Measurements from ENCODE around the gene GTF2IRD1. TPM values are rescaled to one million over a fixed set of nuclear protein-coding genes. Genes with fewer than 3 reads are reported as not detected.
"Not testable (repeated sequence)": the region's sequence is repeated elsewhere in the genome, so short reads cannot be mapped to it uniquely, and the experiment has no call there.

GTF2IRD1 gene
- total RNA-seq, 1 donor from 2014 or later: 21.7 TPM

GRCh38 chr7:74481458-74482196 is 27.9 kb downstream of the GTF2IRD1 start:
- DNase-seq (no peak), ATAC-seq (ENCODE audit: poor library complexity) (no peak)
- intact Hi-C loops (cut with DNase I): no loop called here

DNA sequence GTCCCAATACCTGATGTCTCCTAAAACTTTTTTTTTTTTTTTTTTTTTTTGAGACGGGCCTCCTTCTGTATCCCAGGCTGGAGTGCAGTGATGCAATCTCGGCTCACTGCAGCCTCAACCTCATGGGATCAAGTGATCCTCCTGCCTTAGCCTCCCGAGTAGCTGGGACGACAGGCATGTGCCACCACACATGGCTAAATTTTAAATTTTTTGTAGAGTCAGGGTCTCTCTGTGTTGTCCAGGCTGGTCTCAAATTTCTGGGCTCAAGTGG is 28.4 kb downstream of the GTF2IRD1 start:
- DNase-seq: no peak
- intact Hi-C loops (cut with DNase I): no loop called here

GRCh38 chr7:74482629-74483401 is 29.1 kb downstream of the GTF2IRD1 start:
- intact Hi-C loops (cut with DNase I): no loop called here
- DNase-seq (no peak), ATAC-seq (ENCODE audit: poor library complexity) (no peak)

More for the DNA sequence above, 28.4 kb downstream of the GTF2IRD1 start:
- ATAC-seq (ENCODE audit: poor library complexity): no peak

DNA sequence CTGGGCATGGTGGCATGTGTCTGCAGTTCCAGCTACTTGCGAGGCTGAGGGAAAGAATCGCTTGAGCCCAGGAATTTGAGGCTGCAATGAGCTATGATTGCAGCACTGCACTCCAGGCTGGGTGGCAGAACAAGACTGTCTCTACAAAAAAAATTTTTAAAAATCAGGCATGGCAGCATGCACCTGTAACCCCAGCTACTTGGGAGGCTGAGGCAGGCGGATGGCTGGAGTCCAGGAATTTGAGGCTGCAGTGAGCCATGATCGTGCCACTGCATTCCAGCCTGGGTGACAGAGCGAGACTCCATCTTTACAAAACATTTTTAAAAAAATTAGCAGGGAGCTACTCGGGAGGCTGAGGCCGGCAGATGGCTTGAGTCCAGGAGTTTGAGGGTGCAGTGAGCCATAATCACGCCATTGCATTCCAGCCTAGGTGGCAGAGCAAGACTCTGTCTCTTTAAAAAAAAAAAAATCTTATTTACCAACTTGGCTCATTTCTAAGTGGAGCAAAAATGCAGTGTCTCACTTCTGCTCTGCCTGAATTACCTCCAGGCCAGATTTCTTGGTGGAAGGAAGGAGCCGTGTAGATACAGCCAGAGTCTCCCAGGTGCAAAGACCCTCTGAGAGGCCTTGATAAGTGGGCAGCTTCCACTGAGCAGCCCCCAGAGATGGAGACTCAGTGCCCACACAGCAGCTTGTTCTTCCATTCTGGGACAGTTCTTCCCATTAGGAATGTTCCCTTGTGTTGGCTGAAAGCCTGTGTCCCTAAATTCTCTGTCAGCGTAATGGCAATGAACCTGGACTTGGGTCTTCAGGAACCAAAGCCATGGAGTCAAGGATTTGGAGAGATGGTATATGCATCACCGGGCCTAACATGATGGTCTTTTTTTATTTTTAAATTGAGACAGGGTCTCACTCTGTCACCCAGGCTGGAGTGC is 30.0 kb downstream of the GTF2IRD1 start:
- intact Hi-C loops (cut with DNase I): no loop called here
- ATAC-seq (ENCODE audit: poor library complexity): no peak
- DNase-seq: no peak

- DNase-seq (no peak), ATAC-seq (ENCODE audit: poor library complexity) (no peak)
- intact Hi-C loops (cut with DNase I): no loop called here
Observed at GRCh38 chr7:74485611-74486010, 31.9 kb downstream of the GTF2IRD1 start.

DNA sequence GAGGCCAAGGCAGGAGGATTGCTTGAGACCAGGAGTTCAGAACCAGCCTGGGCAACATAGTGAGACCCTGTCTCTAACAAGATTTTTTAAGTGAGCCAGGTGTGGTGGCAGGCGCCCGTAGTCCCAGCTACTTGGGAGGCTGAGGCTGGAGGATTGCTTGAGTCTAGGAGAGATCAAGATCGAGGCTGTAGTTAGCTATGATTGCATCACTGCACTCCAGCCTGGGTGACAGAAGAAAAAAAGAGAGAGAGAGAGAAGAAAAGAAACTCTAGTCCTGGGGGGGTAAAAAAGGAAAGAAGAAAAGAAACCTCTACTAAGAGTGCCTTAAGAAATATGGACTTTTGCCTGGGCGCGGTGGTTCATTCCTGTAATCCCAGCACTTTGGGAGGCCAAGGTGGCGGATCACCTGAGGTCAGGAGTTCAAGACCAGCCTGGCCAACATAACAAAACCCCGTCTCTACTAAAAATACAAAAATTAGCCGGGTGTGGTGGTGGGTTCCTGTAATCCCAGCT is 34.9 kb downstream of the GTF2IRD1 start:
- DNase-seq; intact Hi-C loops (cut with DNase I); ATAC-seq (ENCODE audit: poor library complexity): not testable (repeated sequence)

DNA sequence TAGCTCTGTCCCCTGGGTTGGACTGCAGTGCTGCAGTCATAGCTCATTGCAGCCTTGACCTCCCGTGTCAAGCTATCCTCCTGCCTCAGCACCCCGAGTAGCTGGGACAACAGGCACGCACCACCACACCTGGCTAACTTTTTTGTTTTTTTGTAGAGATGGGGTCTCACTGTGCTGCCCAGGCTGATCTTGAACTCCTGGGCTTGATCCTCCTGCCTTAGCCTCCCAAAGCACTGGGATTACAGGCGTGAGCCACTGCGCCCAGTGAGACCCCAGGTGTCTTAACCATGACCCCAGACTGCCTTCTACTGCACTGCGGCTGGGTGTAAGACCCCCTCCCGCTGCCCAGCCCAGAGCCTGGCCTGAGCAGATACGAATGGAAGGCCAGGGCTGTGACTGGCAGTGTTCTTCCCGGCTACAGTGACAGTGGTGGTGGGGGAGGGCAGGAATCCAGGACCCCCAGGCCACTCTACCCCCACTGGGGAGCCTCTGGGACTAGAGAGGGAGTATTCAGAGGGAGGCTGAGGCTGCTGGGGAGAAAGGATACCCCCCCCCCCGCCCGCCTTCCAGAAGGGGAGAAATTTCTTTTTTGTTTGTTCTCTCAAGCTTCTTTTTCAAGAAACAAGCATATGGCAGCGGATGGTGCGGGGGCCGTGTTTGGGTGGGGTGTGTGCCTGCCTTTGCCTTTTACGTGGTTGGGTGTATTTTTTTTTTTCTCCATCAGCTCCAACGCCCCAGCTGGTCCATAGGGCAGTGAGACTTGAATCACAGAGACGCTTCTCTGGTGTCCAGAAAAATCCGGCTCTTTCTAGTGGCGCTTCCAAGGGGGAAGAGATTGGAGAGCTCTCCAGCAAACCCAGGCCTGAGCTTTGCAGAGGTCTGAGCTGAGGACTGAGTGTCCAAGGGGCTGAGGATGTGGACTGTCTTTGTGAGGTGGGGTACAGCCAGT is 36.6 kb downstream of the GTF2IRD1 start:
- intact Hi-C loops (cut with DNase I): no loop called here
- ATAC-seq (ENCODE audit: poor library complexity) (no peak), DNase-seq (no peak)

GRCh38 chr7:74491490-74491889 is 37.8 kb downstream of the GTF2IRD1 start:
- intact Hi-C loops (cut with DNase I); DNase-seq; ATAC-seq (ENCODE audit: poor library complexity): not testable (repeated sequence)

DNA sequence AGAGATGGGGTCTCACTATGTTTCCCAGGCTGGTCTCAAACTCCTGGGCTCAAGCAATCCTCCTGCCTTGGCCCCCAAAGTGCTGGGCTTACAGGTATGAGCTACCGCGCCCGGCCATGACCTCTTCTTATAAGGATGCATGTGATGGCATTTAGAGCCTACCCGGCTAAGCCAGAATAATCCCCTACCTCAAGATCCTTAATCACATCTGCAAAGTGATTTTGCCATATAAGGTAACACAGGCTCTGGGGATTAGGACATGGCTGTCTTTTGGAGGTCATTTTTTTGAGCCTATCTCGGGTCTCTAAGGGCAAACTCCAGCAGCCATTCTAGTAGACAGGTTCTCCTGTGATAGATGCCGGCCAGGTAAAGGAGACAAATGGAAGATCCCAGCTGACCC is 39.6 kb downstream of the GTF2IRD1 start:
- intact Hi-C loops (cut with DNase I): no loop called here
- ATAC-seq (ENCODE audit: poor library complexity) (no peak), DNase-seq (no peak)

- DNase-seq: no peak
- no peak for ATAC-seq (ENCODE audit: poor library complexity)
- intact Hi-C loops (cut with DNase I): no loop called here
Observed at GRCh38 chr7:74494076-74494548, 40.4 kb downstream of the GTF2IRD1 start.

DNA sequence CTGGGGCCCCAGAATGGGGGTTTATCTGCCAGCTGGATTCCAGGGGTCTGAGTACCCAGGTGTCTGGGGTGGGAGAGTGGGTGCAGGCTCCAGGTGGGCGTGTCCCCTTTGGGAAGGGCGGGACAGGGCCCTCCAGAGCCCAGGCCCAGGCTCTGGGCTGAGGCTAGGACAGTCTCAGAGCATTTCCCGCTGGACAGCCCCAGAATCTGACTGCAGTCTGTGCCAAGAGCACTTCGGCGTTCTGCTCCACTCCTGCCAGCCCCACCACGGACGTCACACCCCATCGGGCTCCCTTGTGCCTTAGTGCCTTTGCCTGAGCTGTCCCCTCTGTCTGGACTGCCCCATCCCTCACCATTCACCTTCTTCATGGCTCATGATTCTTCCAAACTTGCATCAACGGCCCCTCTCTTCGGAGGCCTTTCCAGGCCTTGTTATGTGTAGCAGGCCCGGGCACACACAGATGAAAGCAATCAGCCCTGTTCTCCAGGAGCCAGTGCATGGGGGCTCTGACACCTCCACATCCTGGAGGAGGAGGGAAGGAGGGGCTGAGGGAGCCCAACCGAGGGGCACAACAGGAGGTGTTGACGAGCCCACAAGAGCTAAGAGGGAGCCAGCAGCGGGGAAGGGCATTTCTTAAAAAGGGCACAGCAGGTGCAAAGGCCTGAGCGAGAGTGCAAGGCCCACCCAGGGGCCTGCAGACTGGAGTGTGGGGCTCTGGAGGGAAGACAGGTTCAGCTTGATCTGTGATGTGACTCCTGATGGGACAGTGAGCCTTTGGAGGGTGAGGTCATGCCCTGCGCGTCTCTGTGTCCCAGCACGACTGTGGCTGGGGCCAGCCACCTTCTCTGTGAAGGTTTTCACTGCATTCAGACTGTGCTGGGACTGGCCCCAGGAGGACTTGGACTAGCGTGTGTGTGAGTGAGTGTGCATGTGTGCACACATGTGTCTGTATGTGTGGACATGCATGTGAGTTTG is 41.7 kb downstream of the GTF2IRD1 start:
- DNase-seq (peak; percentile 68), ATAC-seq (ENCODE audit: poor library complexity) (peak; percentile 59)
- intact Hi-C loops (cut with DNase I): no loop called here

GRCh38 chr7:74496272-74496671 is 42.6 kb downstream of the GTF2IRD1 start:
- DNase-seq (no peak), ATAC-seq (ENCODE audit: poor library complexity) (no peak)
- intact Hi-C loops (cut with DNase I): no loop called here

GRCh38 chr7:74496773-74497172 is 43.1 kb downstream of the GTF2IRD1 start:
- intact Hi-C loops (cut with DNase I); ATAC-seq (ENCODE audit: poor library complexity); DNase-seq: not testable (repeated sequence)

- intact Hi-C loops (cut with DNase I): no loop called here
- ATAC-seq (ENCODE audit: poor library complexity): no peak
Observed at GRCh38 chr7:74498354-74498753, 44.6 kb downstream of the GTF2IRD1 start.

DNA sequence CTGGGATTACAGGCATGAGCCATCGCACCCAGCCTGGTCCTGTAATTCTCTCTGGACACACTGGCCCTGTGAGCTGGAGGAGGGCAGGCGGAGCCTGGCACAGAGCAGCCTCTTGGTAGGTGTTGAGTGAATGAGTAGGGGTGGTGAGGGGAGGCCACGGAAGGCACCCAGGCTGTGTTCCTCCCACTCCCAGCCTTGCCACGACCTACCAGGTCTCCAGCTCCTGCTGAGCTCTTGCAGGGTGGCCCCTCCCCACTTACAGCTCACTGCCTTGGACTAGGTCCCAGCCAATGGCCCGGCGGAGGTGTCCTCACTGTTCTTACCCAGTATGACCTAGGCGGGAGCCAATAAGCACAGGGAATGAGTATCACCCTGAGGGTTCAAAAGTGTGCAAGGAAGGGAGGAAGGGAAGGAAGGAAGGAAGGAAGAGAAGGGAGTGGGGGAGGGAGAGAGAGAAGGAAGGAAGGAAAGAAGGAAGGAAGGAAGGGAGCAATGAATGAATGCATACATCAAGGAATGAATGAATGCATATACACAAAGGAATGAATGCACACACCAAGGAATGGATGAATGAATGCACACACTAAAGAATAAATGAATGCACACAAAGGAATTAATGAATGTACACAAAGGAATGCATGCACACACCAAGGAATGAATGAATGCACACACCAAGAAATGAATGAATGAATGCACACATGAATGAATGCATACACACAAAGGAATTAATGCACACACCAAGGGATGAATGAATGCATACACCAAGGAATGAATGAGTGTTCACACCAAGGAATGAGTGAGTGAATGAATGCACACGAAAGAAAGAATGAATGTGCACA is 45.5 kb downstream of the GTF2IRD1 start:
- ATAC-seq (ENCODE audit: poor library complexity) (peak; percentile 67), DNase-seq (peak; percentile 74)
- intact Hi-C loops (cut with DNase I): no loop called here

More at GRCh38 chr7:74498354-74498753, 44.6 kb downstream of the GTF2IRD1 start:
- DNase-seq: no peak

DNA sequence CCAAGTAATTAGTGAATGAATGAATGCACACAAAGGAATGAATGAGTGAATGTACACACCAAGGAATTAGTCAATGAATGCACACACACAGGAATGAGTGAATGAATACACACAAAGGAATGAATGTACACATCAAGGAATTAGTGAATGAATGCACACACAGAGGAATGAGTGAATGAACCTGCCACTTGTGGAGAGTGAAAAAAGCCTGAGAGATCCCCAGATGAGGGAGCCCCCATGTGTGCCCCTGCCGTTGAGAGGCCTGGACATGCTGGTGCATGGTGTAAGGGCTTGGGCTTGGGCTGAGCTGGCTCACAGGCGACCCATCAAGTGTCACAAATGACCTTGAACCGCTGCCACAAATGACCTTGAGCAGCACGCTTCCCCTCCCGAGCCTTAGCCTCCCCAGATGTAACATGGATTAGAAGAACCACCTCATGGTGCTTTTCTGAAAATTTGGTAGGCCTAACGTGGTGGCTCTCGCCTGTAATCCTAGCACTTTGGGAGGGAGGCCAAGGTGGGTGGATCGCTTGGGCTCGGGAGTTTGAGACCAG is 46.2 kb downstream of the GTF2IRD1 start:
- DNase-seq (peak; percentile 12), ATAC-seq (ENCODE audit: poor library complexity) (no peak)
- intact Hi-C loops (cut with DNase I): no loop called here

Data from Right ventricle myocardium superior (tissue), 1 donor.